ENCODE results near the gene RPP30. TPM values are rescaled to one million over a fixed set of nuclear protein-coding genes. Genes with fewer than 3 reads are reported as not detected.

Gene RPP30
- total and polyA plus RNA-seq, 2 experiments from 2014 or later, result 89.7 to 142 TPM

DNA sequence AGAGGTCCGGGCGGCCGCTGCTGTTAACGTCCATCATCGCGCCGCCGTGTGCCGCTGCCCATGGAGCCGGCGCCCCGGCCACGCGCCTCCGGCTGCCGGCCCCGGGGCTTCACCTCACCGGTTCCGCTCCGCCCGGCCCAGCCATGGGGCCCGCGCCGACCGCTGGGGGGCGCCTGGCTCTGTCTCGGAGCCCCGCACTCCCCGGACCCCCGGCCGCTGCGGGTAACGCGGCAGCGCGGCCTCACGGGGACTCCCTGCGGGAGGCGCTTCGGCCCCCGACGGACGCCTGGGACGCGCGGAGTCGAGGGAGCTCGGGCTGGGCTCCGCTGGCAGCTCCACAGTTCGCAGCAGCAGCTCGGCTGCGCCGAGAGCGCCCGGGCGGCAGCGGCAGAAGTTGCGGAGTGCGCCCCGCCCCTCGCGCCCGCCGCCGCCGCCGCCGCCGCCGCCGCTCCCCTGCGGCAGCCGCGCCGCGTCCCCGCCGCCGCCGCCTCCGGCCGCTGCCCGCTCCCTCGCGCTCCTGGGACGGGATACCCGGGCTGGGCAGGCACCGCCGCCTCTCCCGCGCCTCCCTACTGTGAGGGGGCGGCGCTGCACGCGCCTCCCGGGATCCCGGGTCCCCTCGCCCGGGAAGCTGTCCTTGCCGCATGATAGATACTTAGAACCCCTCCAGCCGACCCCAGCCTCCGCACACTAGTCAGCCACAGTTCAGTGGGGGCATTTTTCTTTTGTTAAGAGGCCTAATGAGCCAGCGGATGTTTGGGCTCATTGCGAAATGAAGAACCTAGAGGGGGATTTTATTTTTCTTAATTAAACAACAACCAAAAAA, 13.9 kb upstream of the RPP30 start, which contains the start of gene HTR7:
Gene HTR7 (minus strand): TSS at position 405 of the 826 bp plus-strand sequence. CDS start 368 bp downstream, at position 37.
- Histone ChIP-seq H3K36me3 (ENCODE audit: insufficient read depth) (no peaks in the 10 kb centered on the region), H3K4me1 (ENCODE audit: insufficient read depth) (peaks cover 25% of the 10 kb centered on the region), H3K27ac (ENCODE audit: low read depth) (peak within 1 kb of the TSS; percentile 52; the same call in 1 of the 2 replicates), H3K9me2 (ENCODE audit: insufficient read depth) (no peaks in the 10 kb centered on the region), H3F3A (replicated peaks; ENCODE audit: low read depth) (0 out of 2 replicates have a peak, but pooled peaks cover 8% of the 10 kb centered on the region), H3K27me3 (ENCODE audit: insufficient read depth) (peaks cover 37% of the 10 kb centered on the region), H3K4me3 (peak within 1 kb of the TSS; percentile 74), H3K4me2 (peak within 1 kb of the TSS; percentile 89), H2AFZ (peak within 1 kb of the TSS; percentile 56), H3K79me2 (replicated peaks; ENCODE audit: insufficient read depth) (peaks cover 45% of the 10 kb centered on the region), H4K20me1 (replicated peaks; ENCODE audit: insufficient read depth) (no peaks in the 10 kb centered on the region)
- peaks cover 18% of the 10 kb centered on the region for H3K27me3 Mint-ChIP-seq (ENCODE audit: insufficient read depth, low read depth, poor library complexity)
- peaks cover 48% of the 10 kb centered on the region for H3K4me1 Mint-ChIP-seq
- H3K9me3 Mint-ChIP-seq, result 0 out of 3 replicates have a peak, but pooled peaks cover under 1% of the 10 kb centered on the region
- DNase-seq (ENCODE audit: low spot score), result peak; percentile 76
- H3K27ac Mint-ChIP-seq, result peak within 1 kb of the TSS; percentile 83; the same call in 1 of the 2 replicates
- TF ChIP-seq, protein P1, sequence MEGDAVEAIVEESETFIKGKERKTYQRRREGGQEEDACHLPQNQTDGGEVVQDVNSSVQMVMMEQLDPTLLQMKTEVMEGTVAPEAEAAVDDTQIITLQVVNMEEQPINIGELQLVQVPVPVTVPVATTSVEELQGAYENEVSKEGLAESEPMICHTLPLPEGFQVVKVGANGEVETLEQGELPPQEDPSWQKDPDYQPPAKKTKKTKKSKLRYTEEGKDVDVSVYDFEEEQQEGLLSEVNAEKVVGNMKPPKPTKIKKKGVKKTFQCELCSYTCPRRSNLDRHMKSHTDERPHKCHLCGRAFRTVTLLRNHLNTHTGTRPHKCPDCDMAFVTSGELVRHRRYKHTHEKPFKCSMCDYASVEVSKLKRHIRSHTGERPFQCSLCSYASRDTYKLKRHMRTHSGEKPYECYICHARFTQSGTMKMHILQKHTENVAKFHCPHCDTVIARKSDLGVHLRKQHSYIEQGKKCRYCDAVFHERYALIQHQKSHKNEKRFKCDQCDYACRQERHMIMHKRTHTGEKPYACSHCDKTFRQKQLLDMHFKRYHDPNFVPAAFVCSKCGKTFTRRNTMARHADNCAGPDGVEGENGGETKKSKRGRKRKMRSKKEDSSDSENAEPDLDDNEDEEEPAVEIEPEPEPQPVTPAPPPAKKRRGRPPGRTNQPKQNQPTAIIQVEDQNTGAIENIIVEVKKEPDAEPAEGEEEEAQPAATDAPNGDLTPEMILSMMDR (conservative IDR thresholded peaks at IDR 0.05; ENCODE audit: low read depth in 2 of 2), result peak; percentile 27 to 58
- TF ChIP-seq, protein P2, sequence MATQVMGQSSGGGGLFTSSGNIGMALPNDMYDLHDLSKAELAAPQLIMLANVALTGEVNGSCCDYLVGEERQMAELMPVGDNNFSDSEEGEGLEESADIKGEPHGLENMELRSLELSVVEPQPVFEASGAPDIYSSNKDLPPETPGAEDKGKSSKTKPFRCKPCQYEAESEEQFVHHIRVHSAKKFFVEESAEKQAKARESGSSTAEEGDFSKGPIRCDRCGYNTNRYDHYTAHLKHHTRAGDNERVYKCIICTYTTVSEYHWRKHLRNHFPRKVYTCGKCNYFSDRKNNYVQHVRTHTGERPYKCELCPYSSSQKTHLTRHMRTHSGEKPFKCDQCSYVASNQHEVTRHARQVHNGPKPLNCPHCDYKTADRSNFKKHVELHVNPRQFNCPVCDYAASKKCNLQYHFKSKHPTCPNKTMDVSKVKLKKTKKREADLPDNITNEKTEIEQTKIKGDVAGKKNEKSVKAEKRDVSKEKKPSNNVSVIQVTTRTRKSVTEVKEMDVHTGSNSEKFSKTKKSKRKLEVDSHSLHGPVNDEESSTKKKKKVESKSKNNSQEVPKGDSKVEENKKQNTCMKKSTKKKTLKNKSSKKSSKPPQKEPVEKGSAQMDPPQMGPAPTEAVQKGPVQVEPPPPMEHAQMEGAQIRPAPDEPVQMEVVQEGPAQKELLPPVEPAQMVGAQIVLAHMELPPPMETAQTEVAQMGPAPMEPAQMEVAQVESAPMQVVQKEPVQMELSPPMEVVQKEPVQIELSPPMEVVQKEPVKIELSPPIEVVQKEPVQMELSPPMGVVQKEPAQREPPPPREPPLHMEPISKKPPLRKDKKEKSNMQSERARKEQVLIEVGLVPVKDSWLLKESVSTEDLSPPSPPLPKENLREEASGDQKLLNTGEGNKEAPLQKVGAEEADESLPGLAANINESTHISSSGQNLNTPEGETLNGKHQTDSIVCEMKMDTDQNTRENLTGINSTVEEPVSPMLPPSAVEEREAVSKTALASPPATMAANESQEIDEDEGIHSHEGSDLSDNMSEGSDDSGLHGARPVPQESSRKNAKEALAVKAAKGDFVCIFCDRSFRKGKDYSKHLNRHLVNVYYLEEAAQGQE (IDR thresholded peaks at IDR 0.05; ENCODE audit: unreplicated experiment), result no peak
- TF ChIP-seq CREB1 (CRISPR knock-in tag; IDR thresholded peaks at IDR 0.05; ENCODE audit: low read depth) (peak; percentile 27; the same call in 1 of the 2 replicates), STAT1 (IDR thresholded peaks at IDR 0.05; ENCODE audit: unreplicated experiment) (no peak)
- TF ChIP-seq, protein P3, sequence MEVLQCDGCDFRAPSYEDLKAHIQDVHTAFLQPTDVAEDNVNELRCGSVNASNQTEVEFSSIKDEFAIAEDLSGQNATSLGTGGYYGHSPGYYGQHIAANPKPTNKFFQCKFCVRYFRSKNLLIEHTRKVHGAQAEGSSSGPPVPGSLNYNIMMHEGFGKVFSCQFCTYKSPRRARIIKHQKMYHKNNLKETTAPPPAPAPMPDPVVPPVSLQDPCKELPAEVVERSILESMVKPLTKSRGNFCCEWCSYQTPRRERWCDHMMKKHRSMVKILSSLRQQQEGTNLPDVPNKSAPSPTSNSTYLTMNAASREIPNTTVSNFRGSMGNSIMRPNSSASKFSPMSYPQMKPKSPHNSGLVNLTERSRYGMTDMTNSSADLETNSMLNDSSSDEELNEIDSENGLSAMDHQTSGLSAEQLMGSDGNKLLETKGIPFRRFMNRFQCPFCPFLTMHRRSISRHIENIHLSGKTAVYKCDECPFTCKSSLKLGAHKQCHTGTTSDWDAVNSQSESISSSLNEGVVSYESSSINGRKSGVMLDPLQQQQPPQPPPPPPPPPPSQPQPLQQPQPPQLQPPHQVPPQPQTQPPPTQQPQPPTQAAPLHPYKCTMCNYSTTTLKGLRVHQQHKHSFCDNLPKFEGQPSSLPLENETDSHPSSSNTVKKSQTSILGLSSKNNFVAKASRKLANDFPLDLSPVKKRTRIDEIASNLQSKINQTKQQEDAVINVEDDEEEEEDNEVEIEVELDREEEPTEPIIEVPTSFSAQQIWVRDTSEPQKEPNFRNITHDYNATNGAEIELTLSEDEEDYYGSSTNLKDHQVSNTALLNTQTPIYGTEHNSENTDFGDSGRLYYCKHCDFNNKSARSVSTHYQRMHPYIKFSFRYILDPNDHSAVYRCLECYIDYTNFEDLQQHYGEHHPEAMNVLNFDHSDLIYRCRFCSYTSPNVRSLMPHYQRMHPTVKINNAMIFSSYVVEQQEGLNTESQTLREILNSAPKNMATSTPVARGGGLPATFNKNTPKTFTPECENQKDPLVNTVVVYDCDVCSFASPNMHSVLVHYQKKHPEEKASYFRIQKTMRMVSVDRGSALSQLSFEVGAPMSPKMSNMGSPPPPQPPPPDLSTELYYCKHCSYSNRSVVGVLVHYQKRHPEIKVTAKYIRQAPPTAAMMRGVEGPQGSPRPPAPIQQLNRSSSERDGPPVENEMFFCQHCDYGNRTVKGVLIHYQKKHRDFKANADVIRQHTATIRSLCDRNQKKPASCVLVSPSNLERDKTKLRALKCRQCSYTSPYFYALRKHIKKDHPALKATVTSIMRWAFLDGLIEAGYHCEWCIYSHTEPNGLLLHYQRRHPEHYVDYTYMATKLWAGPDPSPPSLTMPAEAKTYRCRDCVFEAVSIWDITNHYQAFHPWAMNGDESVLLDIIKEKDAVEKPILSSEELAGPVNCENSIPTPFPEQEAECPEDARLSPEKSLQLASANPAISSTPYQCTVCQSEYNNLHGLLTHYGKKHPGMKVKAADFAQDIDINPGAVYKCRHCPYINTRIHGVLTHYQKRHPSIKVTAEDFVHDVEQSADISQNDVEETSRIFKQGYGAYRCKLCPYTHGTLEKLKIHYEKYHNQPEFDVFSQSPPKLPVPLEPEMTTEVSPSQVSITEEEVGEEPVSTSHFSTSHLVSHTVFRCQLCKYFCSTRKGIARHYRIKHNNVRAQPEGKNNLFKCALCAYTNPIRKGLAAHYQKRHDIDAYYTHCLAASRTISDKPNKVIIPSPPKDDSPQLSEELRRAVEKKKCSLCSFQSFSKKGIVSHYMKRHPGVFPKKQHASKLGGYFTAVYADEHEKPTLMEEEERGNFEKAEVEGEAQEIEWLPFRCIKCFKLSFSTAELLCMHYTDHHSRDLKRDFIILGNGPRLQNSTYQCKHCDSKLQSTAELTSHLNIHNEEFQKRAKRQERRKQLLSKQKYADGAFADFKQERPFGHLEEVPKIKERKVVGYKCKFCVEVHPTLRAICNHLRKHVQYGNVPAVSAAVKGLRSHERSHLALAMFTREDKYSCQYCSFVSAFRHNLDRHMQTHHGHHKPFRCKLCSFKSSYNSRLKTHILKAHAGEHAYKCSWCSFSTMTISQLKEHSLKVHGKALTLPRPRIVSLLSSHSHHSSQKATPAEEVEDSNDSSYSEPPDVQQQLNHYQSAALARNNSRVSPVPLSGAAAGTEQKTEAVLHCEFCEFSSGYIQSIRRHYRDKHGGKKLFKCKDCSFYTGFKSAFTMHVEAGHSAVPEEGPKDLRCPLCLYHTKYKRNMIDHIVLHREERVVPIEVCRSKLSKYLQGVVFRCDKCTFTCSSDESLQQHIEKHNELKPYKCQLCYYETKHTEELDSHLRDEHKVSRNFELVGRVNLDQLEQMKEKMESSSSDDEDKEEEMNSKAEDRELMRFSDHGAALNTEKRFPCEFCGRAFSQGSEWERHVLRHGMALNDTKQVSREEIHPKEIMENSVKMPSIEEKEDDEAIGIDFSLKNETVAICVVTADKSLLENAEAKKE (CRISPR knock-in tag; IDR thresholded peaks at IDR 0.05), result no peak
- peaks cover 8% of the 10 kb centered on the region; the same call in 2 of the 3 replicates for H3K36me3 Mint-ChIP-seq (ENCODE audit: low read depth)
- peak within 1 kb of the TSS; percentile 94 for H3K4me3 Mint-ChIP-seq
- peak; percentile 91 for ATAC-seq

All from GM23338 (cell line).